H9 (cell line): ENCODE data around the gene KLHL20. TPM values are rescaled to one million over a fixed set of nuclear protein-coding genes. Genes with fewer than 3 reads are reported as not detected.
"Not testable (repeated sequence)": the region's sequence is repeated elsewhere in the genome, so short reads cannot be mapped to it uniquely, and the experiment has no call there.

ENCODE experiments used
- DNase-seq: peaks from one replicate; pipeline ENCODE4 v3.0.0-alpha.2; 2017
- H2AFZ ChIP-seq: one replicate; pipeline ENCODE4 v1.6.1; 2013; ENCODE audit warnings: mild to moderate bottlenecking, low read length, control low read depth, moderate library complexity
- H2AK5ac ChIP-seq: 2 replicates; pipeline ENCODE4 v1.6.1; 2013; ENCODE audit warnings: low read length, control low read depth, mixed read lengths; ENCODE audit not compliant: insufficient read length
- H2BK120ac ChIP-seq: one replicate; pipeline ENCODE4 v1.6.1; 2013; ENCODE audit warnings: low read depth, mild to moderate bottlenecking, low read length, control low read depth, inconsistent platforms; ENCODE audit not compliant: poor library complexity, severe bottlenecking
- H2BK12ac ChIP-seq: 2 replicates; pipeline ENCODE4 v1.6.1; 2013; ENCODE audit warnings: low read length, control low read depth, mixed read lengths, low read depth; ENCODE audit not compliant: insufficient read length
- H2BK15ac ChIP-seq: 2 replicates; pipeline ENCODE4 v1.6.1; 2013; ENCODE audit warnings: low read depth, low read length, control low read depth
- H2BK20ac ChIP-seq: one replicate; pipeline ENCODE4 v1.6.1; 2013; ENCODE audit warnings: low read depth, mild to moderate bottlenecking, low read length, control low read depth, inconsistent platforms; ENCODE audit not compliant: poor library complexity, severe bottlenecking
- H2BK5ac ChIP-seq: 2 replicates; pipeline ENCODE4 v1.6.1; 2013; ENCODE audit warnings: low read length, control low read depth, mixed read lengths; ENCODE audit not compliant: insufficient read length
- H3K14ac ChIP-seq: 2 replicates; pipeline ENCODE4 v1.6.1; 2013; ENCODE audit warnings: low read length, control low read depth; ENCODE audit not compliant: insufficient read depth
- H3K18ac ChIP-seq: 2 replicates; pipeline ENCODE4 v1.6.1; 2013; ENCODE audit warnings: low read depth, mild to moderate bottlenecking, mixed read lengths, low read length, control low read depth; ENCODE audit not compliant: insufficient read length
- H3K23ac ChIP-seq: 2 replicates; pipeline ENCODE4 v1.6.1; 2013; ENCODE audit warnings: low read length, control low read depth, mixed read lengths, low read depth; ENCODE audit not compliant: insufficient read length
- H3K23me2 ChIP-seq: 2 replicates; pipeline ENCODE4 v1.6.1; 2013; ENCODE audit warnings: low read depth, mild to moderate bottlenecking, mixed read lengths, low read length, control low read depth; ENCODE audit not compliant: insufficient read length, poor library complexity, severe bottlenecking
- H3K27ac ChIP-seq: 2 replicates; pipeline ENCODE4 v1.5.1; 2013; ENCODE audit warnings: low read length, control low read depth, mixed read lengths, low read depth; ENCODE audit not compliant: insufficient read length
- H3K27me3 ChIP-seq: 2 replicates; pipeline ENCODE4 v1.6.1; 2013; ENCODE audit warnings: low read length, control low read depth, inconsistent platforms; ENCODE audit not compliant: insufficient read depth
- H3K4ac ChIP-seq: 2 replicates; pipeline ENCODE4 v1.6.1; 2013; ENCODE audit warnings: low read depth, mild to moderate bottlenecking, control low read depth, inconsistent platforms, low read length, moderate library complexity
- H3K4me1 ChIP-seq: 2 replicates; pipeline ENCODE4 v1.6.1; 2013; ENCODE audit warnings: low read length, control low read depth, inconsistent platforms; ENCODE audit not compliant: insufficient read depth
- H3K4me2 ChIP-seq: 2 replicates; pipeline ENCODE4 v1.6.1; 2013; ENCODE audit warnings: low read length, control low read depth, mixed read lengths; ENCODE audit not compliant: insufficient read length, insufficient read depth
- H3K56ac ChIP-seq: 2 replicates; pipeline ENCODE4 v1.6.1; 2013; ENCODE audit warnings: low read depth, mild to moderate bottlenecking, mixed read lengths, low read length, control low read depth; ENCODE audit not compliant: insufficient read length
- H3K79me1 ChIP-seq: 2 replicates; pipeline ENCODE4 v1.6.1; 2013; ENCODE audit warnings: low read depth, mild to moderate bottlenecking, moderate library complexity, low read length, control low read depth, inconsistent platforms; ENCODE audit not compliant: insufficient read depth, poor library complexity, severe bottlenecking
- H3K79me2 ChIP-seq: 2 replicates; pipeline ENCODE4 v1.6.1; 2013; ENCODE audit warnings: low read length, control low read depth, inconsistent platforms; ENCODE audit not compliant: insufficient read depth
- H3K9ac ChIP-seq: 2 replicates; pipeline ENCODE4 v1.6.1; 2013; ENCODE audit warnings: low read length, control low read depth, mixed read lengths; ENCODE audit not compliant: insufficient read length; ENCODE audit errors: extremely low read depth
- H3K9me3 ChIP-seq: one replicate; pipeline ENCODE4 v1.6.1; 2013; ENCODE audit warnings: low read depth, low read length, inconsistent platforms; ENCODE audit not compliant: control insufficient read depth
- H3T11ph ChIP-seq: one replicate; pipeline ENCODE4 v1.6.1; 2013; ENCODE audit warnings: mild to moderate bottlenecking, low read length, control low read depth, inconsistent platforms
- H4K20me1 ChIP-seq: one replicate; pipeline ENCODE4 v1.6.1; 2013; ENCODE audit not compliant: control insufficient read depth, insufficient read length, insufficient read depth
- H4K5ac ChIP-seq: 2 replicates; pipeline ENCODE4 v1.6.1; 2013; ENCODE audit warnings: low read depth, mild to moderate bottlenecking, mixed read lengths, low read length, control low read depth; ENCODE audit not compliant: insufficient read length
- H4K8ac ChIP-seq: replicated peaks from 2 replicates; pipeline ENCODE4 v1.6.1; 2013; ENCODE audit warnings: low read length, control low read depth, mixed read lengths, low read depth; ENCODE audit not compliant: insufficient read length
- H4K91ac ChIP-seq: 2 replicates; pipeline ENCODE4 v1.6.1; 2013; ENCODE audit warnings: low read depth, mild to moderate bottlenecking, moderate library complexity, mixed read lengths, low read length, control low read depth; ENCODE audit not compliant: insufficient read length
- H3K27ac Mint-ChIP-seq, 3 experiments: 2 replicates in 2 of 3; 3 replicates in 1 of 3; pipeline ENCODE4 v1.8.0; 2020 to 2021; ENCODE audit warnings: mixed read lengths in 3 of 3, mild to moderate bottlenecking in 1 of 3, moderate library complexity in 1 of 3
- H3K27me3 Mint-ChIP-seq: 2 replicates; pipeline ENCODE4 v1.8.0; 2021; ENCODE audit warnings: low read depth, mild to moderate bottlenecking, moderate library complexity, mixed read lengths
- H3K36me3 Mint-ChIP-seq, 3 experiments: 2 replicates in 2 of 3; 3 replicates in 1 of 3; pipeline ENCODE4 v1.8.0; 2020 to 2021; ENCODE audit warnings: low read depth in 3 of 3, mixed read lengths in 3 of 3; ENCODE audit not compliant: insufficient read depth in 1 of 3
- H3K4me1 Mint-ChIP-seq, 2 experiments: 2 replicates each; pipeline ENCODE4 v1.8.0; 2020; ENCODE audit warnings: mixed read lengths in 2 of 2
- H3K4me3 Mint-ChIP-seq, 2 experiments: 2 replicates in 1 of 2; 3 replicates in 1 of 2; pipeline ENCODE4 v1.8.0; 2020 to 2021; ENCODE audit warnings: mild to moderate bottlenecking in 2 of 2, mixed read lengths in 2 of 2, moderate library complexity in 1 of 2
- H3K9me3 Mint-ChIP-seq, 2 experiments: 2 replicates in 1 of 2; 3 replicates in 1 of 2; pipeline ENCODE4 v1.8.0; 2020; ENCODE audit warnings: mild to moderate bottlenecking in 2 of 2, mixed read lengths in 2 of 2, moderate library complexity in 1 of 2
- WGBS: extraction: QIAGEN DNeasy Blood & Tissue Kit; methylation state at CpG from one replicate; pipeline ENCODE4 v1.1.7; 2013; ENCODE audit warnings: missing lambda C conversion rate, low lambda C conversion rate, mixed read lengths; ENCODE audit not compliant: insufficient read length; ENCODE audit errors: extremely low coverage; 5-methylcytosine and 5-hydroxymethylcytosine counted together
- total RNA-seq: library from RNA; stranded (reverse); gene quantifications from 2 replicates; pipeline ENCODE4 v1.2.1, GENCODE V29; 2021
- TF ChIP-seq, protein P1 (sequence below): fragments of 200-600 bp; sonication (generic); conservative IDR thresholded peaks from 3 replicates; pipeline ENCODE4 v1.8.0; 2021; ENCODE audit warnings: antibody characterized with exemption, mild to moderate bottlenecking

KLHL20 gene
- total RNA-seq, 1 experiment from 2014 or later, result 12.2 TPM

DNA sequence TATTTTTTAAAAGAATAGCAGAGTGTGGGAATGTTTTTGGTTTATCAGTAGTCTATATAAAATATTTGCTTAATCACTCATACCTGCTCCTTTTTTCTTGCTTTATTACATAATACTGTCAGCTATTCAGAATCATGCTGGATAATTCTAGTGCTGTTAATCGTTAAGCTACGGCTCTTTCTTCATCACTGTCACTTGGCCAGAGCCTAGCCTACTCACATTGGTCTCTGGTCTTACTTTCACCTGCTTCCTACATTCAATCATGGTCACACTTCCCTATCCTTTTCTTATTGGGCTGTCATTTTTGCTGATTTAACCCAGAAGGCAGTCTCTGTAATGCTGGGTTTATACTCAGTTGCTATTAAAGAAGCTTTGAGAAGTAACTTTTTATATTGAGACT is 2.5 kb downstream of the KLHL20 start:
- Histone ChIP-seq H3K23ac (no peak overlapping the region), H3K27ac (no peak overlapping the region), H3K4ac (no peak overlapping the region), H2AFZ (no peak overlapping the region), H3K27me3 (no peaks in the 10 kb centered on the region; the same call in 1 of the 2 replicates), H3T11ph (no peak overlapping the region), H3K14ac (no peak overlapping the region), H2AK5ac (no peak overlapping the region), H3K4me2 (no peak overlapping the region), H4K91ac (no peak overlapping the region), H3K79me2 (peaks cover 2% of the 10 kb centered on the region; the same call in 1 of the 2 replicates), H3K9ac (no peak overlapping the region), H4K5ac (no peak overlapping the region), H3K9me3 (no peaks in the 10 kb centered on the region), H4K8ac (no peak overlapping the region), H2BK15ac (no peak overlapping the region), H4K20me1 (no peaks in the 10 kb centered on the region), H3K23me2 (no peaks in the 10 kb centered on the region), H3K79me1 (no peaks in the 10 kb centered on the region), H2BK20ac (no peak overlapping the region), H3K18ac (no peak overlapping the region), H2BK120ac (no peak overlapping the region), H3K4me1 (no peaks in the 10 kb centered on the region), H3K56ac (no peak overlapping the region), H2BK12ac (no peak overlapping the region), H2BK5ac (no peak overlapping the region)
- WGBS, result no CpG with 5 or more reads among the region's 2 CpGs
- Mint-ChIP-seq H3K4me1 (peaks cover 3 to 9% of the 10 kb centered on the region in 2 experiments), H3K27me3 (peaks cover 18% of the 10 kb centered on the region), H3K27ac (no peak overlapping the region), H3K36me3 (peaks cover 0 to 9% (median 2%) of the 10 kb centered on the region in 3 experiments; a peak in 4 of 7 replicates), H3K9me3 (no peaks in the 10 kb centered on the region), H3K4me3 (no peak overlapping the region)
- TF ChIP-seq, protein P1, sequence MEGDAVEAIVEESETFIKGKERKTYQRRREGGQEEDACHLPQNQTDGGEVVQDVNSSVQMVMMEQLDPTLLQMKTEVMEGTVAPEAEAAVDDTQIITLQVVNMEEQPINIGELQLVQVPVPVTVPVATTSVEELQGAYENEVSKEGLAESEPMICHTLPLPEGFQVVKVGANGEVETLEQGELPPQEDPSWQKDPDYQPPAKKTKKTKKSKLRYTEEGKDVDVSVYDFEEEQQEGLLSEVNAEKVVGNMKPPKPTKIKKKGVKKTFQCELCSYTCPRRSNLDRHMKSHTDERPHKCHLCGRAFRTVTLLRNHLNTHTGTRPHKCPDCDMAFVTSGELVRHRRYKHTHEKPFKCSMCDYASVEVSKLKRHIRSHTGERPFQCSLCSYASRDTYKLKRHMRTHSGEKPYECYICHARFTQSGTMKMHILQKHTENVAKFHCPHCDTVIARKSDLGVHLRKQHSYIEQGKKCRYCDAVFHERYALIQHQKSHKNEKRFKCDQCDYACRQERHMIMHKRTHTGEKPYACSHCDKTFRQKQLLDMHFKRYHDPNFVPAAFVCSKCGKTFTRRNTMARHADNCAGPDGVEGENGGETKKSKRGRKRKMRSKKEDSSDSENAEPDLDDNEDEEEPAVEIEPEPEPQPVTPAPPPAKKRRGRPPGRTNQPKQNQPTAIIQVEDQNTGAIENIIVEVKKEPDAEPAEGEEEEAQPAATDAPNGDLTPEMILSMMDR, result no peak
- DNase-seq, result no peak

DNA sequence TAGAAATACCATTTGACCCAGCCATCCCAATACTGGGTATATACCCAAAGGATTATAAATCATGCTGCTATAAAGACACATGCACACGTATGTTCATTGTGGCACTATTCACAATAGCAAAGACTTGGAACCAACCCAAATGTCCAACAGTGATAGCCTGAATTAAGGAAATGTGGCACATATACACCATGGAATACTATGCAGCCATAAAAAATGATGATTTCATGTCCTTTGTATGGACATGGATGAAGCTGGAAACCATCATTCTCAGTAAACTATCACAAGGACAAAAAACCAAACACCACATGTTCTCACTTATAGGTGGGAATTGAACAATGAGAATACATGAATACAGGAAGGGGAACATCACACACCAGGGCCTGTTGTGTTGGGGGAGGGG is 16.6 kb downstream of the KLHL20 start:
- not testable (repeated sequence) for H2BK120ac ChIP-seq, H4K8ac ChIP-seq, H3K27me3 ChIP-seq, H3K27me3 Mint-ChIP-seq, H2AFZ ChIP-seq, H3K4ac ChIP-seq, H3K18ac ChIP-seq, H3K14ac ChIP-seq, H3K27ac ChIP-seq, H3K23ac ChIP-seq, H2AK5ac ChIP-seq, H4K91ac ChIP-seq, H2BK15ac ChIP-seq, H3K4me1 ChIP-seq, DNase-seq, H2BK20ac ChIP-seq, H4K20me1 ChIP-seq, H3K9me3 ChIP-seq, H3T11ph ChIP-seq, H2BK12ac ChIP-seq, H3K56ac ChIP-seq, H3K79me2 ChIP-seq, H4K5ac ChIP-seq, H3K79me1 ChIP-seq, H3K9ac ChIP-seq, H3K4me1 Mint-ChIP-seq, H3K4me2 ChIP-seq, H3K23me2 ChIP-seq, H2BK5ac ChIP-seq, H3K27ac Mint-ChIP-seq, H3K4me3 Mint-ChIP-seq
- peaks cover 18 to 43% (median 29%) of the 10 kb centered on the region in 3 experiments for H3K36me3 Mint-ChIP-seq
- H3K9me3 Mint-ChIP-seq, result peaks cover 28 to 29% of the 10 kb centered on the region in 2 experiments
- WGBS, result no CpG with 5 or more reads among the region's 1 CpG
